Mesenchymal stem cell (in vitro differentiated cells and primary cell): Measurements from ENCODE around the gene EIF2AK3.

Experiments used
- DNase-seq: peaks from one replicate; pipeline ENCODE4 v3.0.0-alpha.2; 2013
- H2AFZ ChIP-seq: one replicate; pipeline ENCODE4 v1.6.1; 2013; ENCODE audit warnings: low read depth, mild to moderate bottlenecking, control low read depth, inconsistent platforms, low read length, moderate library complexity
- H2AK5ac ChIP-seq: 2 replicates; pipeline ENCODE4 v1.6.1; 2013; ENCODE audit warnings: low read length, moderate library complexity, mild to moderate bottlenecking, inconsistent platforms; ENCODE audit not compliant: severe bottlenecking
- H2BK120ac ChIP-seq: one replicate; pipeline ENCODE4 v1.6.1; 2013; ENCODE audit warnings: low read depth, mild to moderate bottlenecking, inconsistent platforms, low read length, moderate library complexity
- H2BK12ac ChIP-seq, 2 experiments: one replicate each; pipeline ENCODE4 v1.6.1; 2013; ENCODE audit warnings: inconsistent platforms in 2 of 2, low read length in 2 of 2, mild to moderate bottlenecking in 2 of 2, moderate library complexity in 2 of 2, control low read depth in 1 of 2
- H2BK15ac ChIP-seq: one replicate; pipeline ENCODE4 v1.6.1; 2013; ENCODE audit warnings: mild to moderate bottlenecking, low read depth, inconsistent platforms; ENCODE audit not compliant: poor library complexity, severe bottlenecking
- H2BK5ac ChIP-seq: 2 replicates; pipeline ENCODE4 v1.6.1; 2013; ENCODE audit warnings: low read depth, mild to moderate bottlenecking, low read length, control low read depth, inconsistent platforms; ENCODE audit not compliant: poor library complexity, severe bottlenecking
- H3K14ac ChIP-seq, 2 experiments: one replicate each; pipeline ENCODE4 v1.6.1; 2013; ENCODE audit warnings: inconsistent platforms in 2 of 2, low read length in 2 of 2, control low read depth in 1 of 2, mild to moderate bottlenecking in 1 of 2, moderate library complexity in 1 of 2
- H3K18ac ChIP-seq, 2 experiments: one replicate each; pipeline ENCODE4 v1.6.1; 2013; ENCODE audit warnings: inconsistent platforms in 2 of 2, low read length in 2 of 2, control low read depth in 1 of 2, low read depth in 1 of 2, mild to moderate bottlenecking in 1 of 2
- H3K23ac ChIP-seq, 2 experiments: one replicate each; pipeline ENCODE4 v1.6.1; 2013; ENCODE audit warnings: inconsistent platforms in 2 of 2, low read length in 2 of 2, mild to moderate bottlenecking in 2 of 2, moderate library complexity in 2 of 2, control low read depth in 1 of 2
- H3K27ac ChIP-seq: 2 replicates; pipeline ENCODE4 v1.5.1; 2013; ENCODE audit warnings: mild to moderate bottlenecking, moderate library complexity, low read length, control low read depth, inconsistent platforms; ENCODE audit not compliant: poor library complexity, severe bottlenecking
- H3K27me3 ChIP-seq, 2 experiments: 2 replicates each; pipeline versions ENCODE4 v1.6.1 to v1.7.0; 2013; ENCODE audit warnings: low read length in 2 of 2, mild to moderate bottlenecking in 2 of 2, moderate library complexity in 2 of 2, control low read depth in 1 of 2, inconsistent platforms in 1 of 2; ENCODE audit not compliant: control insufficient read depth in 1 of 2, insufficient read depth in 1 of 2
- H3K36me3 ChIP-seq, 2 experiments: 2 replicates each; pipeline versions ENCODE4 v1.6.1 to v1.7.0; 2013; ENCODE audit warnings: low read length in 2 of 2, control low read depth in 1 of 2, inconsistent platforms in 1 of 2, low read depth in 1 of 2, mild to moderate bottlenecking in 1 of 2; ENCODE audit not compliant: insufficient read depth in 2 of 2, control insufficient read depth in 1 of 2
- H3K4ac ChIP-seq, 2 experiments: one replicate each; pipeline ENCODE4 v1.6.1; 2013; ENCODE audit warnings: inconsistent platforms in 2 of 2, low read length in 2 of 2, mild to moderate bottlenecking in 2 of 2, moderate library complexity in 2 of 2, control low read depth in 1 of 2, low read depth in 1 of 2
- H3K4me1 ChIP-seq: 2 replicates; pipeline ENCODE4 v1.6.1; 2013; ENCODE audit warnings: low read depth, low read length, control low read depth; ENCODE audit not compliant: control insufficient read depth, insufficient read depth
- H3K4me2 ChIP-seq: 2 replicates; pipeline ENCODE4 v1.6.1; 2013; ENCODE audit warnings: low read length, mild to moderate bottlenecking, inconsistent platforms; ENCODE audit not compliant: poor library complexity, severe bottlenecking
- H3K4me3 ChIP-seq, 2 experiments: 2 replicates each; pipeline versions ENCODE4 v1.5.1 to v1.7.0; 2013; ENCODE audit warnings: low read length in 2 of 2, mild to moderate bottlenecking in 2 of 2, control low read depth in 1 of 2, low read depth in 1 of 2; ENCODE audit not compliant: insufficient read depth in 1 of 2
- H3K79me1 ChIP-seq: replicated peaks from 2 replicates; pipeline ENCODE4 v1.6.1; 2013; ENCODE audit warnings: mild to moderate bottlenecking, control low read depth, low read length, inconsistent platforms; ENCODE audit not compliant: poor library complexity, severe bottlenecking
- H3K9ac ChIP-seq: 2 replicates; pipeline ENCODE4 v1.7.0; 2013; ENCODE audit warnings: mild to moderate bottlenecking, low read length, moderate library complexity
- H3K9me3 ChIP-seq: 2 replicates; pipeline ENCODE4 v1.7.0; 2013; ENCODE audit warnings: mild to moderate bottlenecking, low read length; ENCODE audit not compliant: control insufficient read depth
- H4K8ac ChIP-seq: one replicate; pipeline ENCODE4 v1.6.1; 2013; ENCODE audit warnings: inconsistent platforms, mild to moderate bottlenecking, low read length, moderate library complexity
- H4K91ac ChIP-seq: one replicate; pipeline ENCODE4 v1.6.1; 2013; ENCODE audit warnings: mild to moderate bottlenecking, low read length, inconsistent platforms
- WGBS: methylation state at CpG from one replicate; pipeline ENCODE4 v1.1.7; 2013; ENCODE audit warnings: mixed read lengths; 5-methylcytosine and 5-hydroxymethylcytosine counted together

The EIF2AK3 gene

GRCh38 chr2:88608184-88608583 is 19.1 kb downstream of the EIF2AK3 start:
- DNase-seq: no peak
- H3K9ac ChIP-seq: no peak overlapping the region
- no peak overlapping the region for H4K91ac ChIP-seq
- peaks cover 3% of the 10 kb centered on the region for H3K4me1 ChIP-seq
- H3K4ac ChIP-seq: no peak overlapping the region
- H2BK5ac ChIP-seq: no peak overlapping the region
- no peak overlapping the region for H3K14ac ChIP-seq
- no peak overlapping the region for H2AFZ ChIP-seq
- no peak overlapping the region for H2BK120ac ChIP-seq
- no peak overlapping the region for H3K4me2 ChIP-seq
- H3K4me3 ChIP-seq: no peak overlapping the region
- H2BK15ac ChIP-seq: no peak overlapping the region
- no peak overlapping the region for H3K27ac ChIP-seq
- no peak overlapping the region for H3K23ac ChIP-seq
- peaks cover 16% of the 10 kb centered on the region for H3K79me1 ChIP-seq
- no peaks in the 10 kb centered on the region for H3K27me3 ChIP-seq
- H2BK12ac ChIP-seq: no peak overlapping the region
- 93% methylated on average over 3 of the region's 3 CpGs for WGBS
- no peak overlapping the region for H3K18ac ChIP-seq
- H4K8ac ChIP-seq: no peak overlapping the region
- H3K9me3 ChIP-seq: no peaks in the 10 kb centered on the region
- H3K36me3 ChIP-seq: peaks cover 0 to 23% of the 10 kb centered on the region in 2 experiments
- H2AK5ac ChIP-seq: peak overlapping the region; percentile 10

DNA sequence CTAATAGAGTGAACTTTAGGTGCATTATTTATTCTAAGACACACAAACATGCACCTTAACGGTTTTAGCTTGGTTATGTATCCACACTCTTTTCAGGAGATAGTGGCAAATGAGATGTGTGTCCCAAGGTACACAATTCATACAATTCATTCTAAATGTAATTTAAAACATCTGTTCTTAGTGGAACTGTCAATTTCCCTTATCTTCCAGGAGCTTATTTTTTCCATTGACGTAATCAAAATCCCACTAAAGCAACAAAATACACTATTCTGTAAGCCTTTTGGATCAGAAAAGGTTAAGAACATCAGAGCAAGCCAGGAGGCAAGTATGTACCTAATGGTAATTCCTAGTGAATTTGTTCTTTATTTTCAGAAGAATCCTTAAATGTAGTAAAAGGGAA is 19.8 kb downstream of the EIF2AK3 start:
- Histone ChIP-seq H2BK5ac (no peak overlapping the region), H2BK15ac (no peak overlapping the region), H3K36me3 (peaks cover 0 to 16% of the 10 kb centered on the region in 2 experiments), H2BK12ac (no peak overlapping the region), H3K23ac (no peak overlapping the region), H3K4me3 (no peak overlapping the region), H2AK5ac (no peak overlapping the region), H3K4ac (no peak overlapping the region), H3K9ac (no peak overlapping the region), H2AFZ (no peak overlapping the region), H3K4me2 (no peak overlapping the region), H3K27ac (no peak overlapping the region), H3K18ac (no peak overlapping the region), H3K4me1 (peaks cover 6% of the 10 kb centered on the region), H3K79me1 (peaks cover 13% of the 10 kb centered on the region), H3K27me3 (no peaks in the 10 kb centered on the region), H2BK120ac (no peak overlapping the region), H3K14ac (no peak overlapping the region), H4K8ac (no peak overlapping the region), H4K91ac (no peak overlapping the region), H3K9me3 (no peaks in the 10 kb centered on the region)
- no CpG with 5 or more reads among the region's 2 CpGs for WGBS
- DNase-seq: no peak

- no peak overlapping the region for H2AFZ ChIP-seq
- no peak overlapping the region for H3K14ac ChIP-seq
- H3K36me3 ChIP-seq: peaks cover 0 to 8% of the 10 kb centered on the region in 2 experiments
- no peak overlapping the region for H3K4me3 ChIP-seq
- H3K4me1 ChIP-seq: peaks cover 6% of the 10 kb centered on the region
- H2BK5ac ChIP-seq: no peak overlapping the region
- no peak overlapping the region for H3K27ac ChIP-seq
- H3K27me3 ChIP-seq: no peaks in the 10 kb centered on the region
- no peak overlapping the region for H3K4ac ChIP-seq
- peaks cover 13% of the 10 kb centered on the region for H3K79me1 ChIP-seq
- H2AK5ac ChIP-seq: no peak overlapping the region
- 100% methylated on average over 1 of the region's 3 CpGs for WGBS
- H3K4me2 ChIP-seq: no peak overlapping the region
- H3K18ac ChIP-seq: no peak overlapping the region
- H3K9ac ChIP-seq: no peak overlapping the region
- no peak overlapping the region for H4K8ac ChIP-seq
- H2BK12ac ChIP-seq: no peak overlapping the region
- H3K23ac ChIP-seq: no peak overlapping the region
- H2BK120ac ChIP-seq: no peak overlapping the region
- no peaks in the 10 kb centered on the region for H3K9me3 ChIP-seq
- H4K91ac ChIP-seq: no peak overlapping the region
- DNase-seq: no peak
- H2BK15ac ChIP-seq: no peak overlapping the region
These were observed 20.8 kb downstream of the EIF2AK3 start for GRCh38 chr2:88606371-88607030.

- peak overlapping the region; percentile 6 for H3K9ac ChIP-seq
- H3K27ac ChIP-seq: peak overlapping the region; percentile 72
- peaks cover 4% of the 10 kb centered on the region for H3K4me1 ChIP-seq
- no peaks in the 10 kb centered on the region for H3K27me3 ChIP-seq
- no peaks in the 10 kb centered on the region for H3K36me3 ChIP-seq
- H3K4me3 ChIP-seq: peak overlapping the region in 1 of 2 experiments; percentile 20
- DNase-seq: peak; percentile 42
- 33% methylated on average over 4 of the region's 4 CpGs for WGBS
- no peak overlapping the region for H3K4ac ChIP-seq
- H2BK15ac ChIP-seq: no peak overlapping the region
- no peak overlapping the region for H2AFZ ChIP-seq
- no peak overlapping the region for H3K4me2 ChIP-seq
- H2BK120ac ChIP-seq: no peak overlapping the region
- H2BK5ac ChIP-seq: no peak overlapping the region
- H3K18ac ChIP-seq: peak overlapping the region in 1 of 2 experiments; percentile 48
- H4K8ac ChIP-seq: no peak overlapping the region
- no peak overlapping the region for H2BK12ac ChIP-seq
- H3K23ac ChIP-seq: no peak overlapping the region
- peaks cover 9% of the 10 kb centered on the region for H3K79me1 ChIP-seq
- no peaks in the 10 kb centered on the region for H3K9me3 ChIP-seq
- H3K14ac ChIP-seq: no peak overlapping the region
- H2AK5ac ChIP-seq: no peak overlapping the region
- no peak overlapping the region for H4K91ac ChIP-seq
These were observed 24.1 kb downstream of the EIF2AK3 start for GRCh38 chr2:88603146-88603545.
